Left lobe of liver (tissue), 2 donors: ENCODE data around the gene GREM2. TPM values are rescaled to one million over a fixed set of nuclear protein-coding genes. Genes with fewer than 3 reads are reported as not detected.
A peak's percentile ranks its signal among the peaks of the same experiment; 100 is the strongest.

Source experiments
- ATAC-seq: fragments of 200-7000 bp; cut with Tn5 transposase; one replicate; pipeline ENCODE4 v1.9.1; 2020; ENCODE audit warnings: mild to moderate bottlenecking, moderate library complexity
- DNase-seq: peaks from one replicate; pipeline ENCODE4 v3.0.0-alpha.2; 2020; ENCODE audit warnings: low spot score
- total RNA-seq: library from RNA; stranded (reverse); gene quantifications from one replicate; pipeline ENCODE4 v1.2.1, GENCODE V29; 2021
- donor health status: DM: no; HTN: no; CAD: no; lungs with moderate emphysema.
- donor health status: DM: no; HTN: yes; CAD: no.

The GREM2 gene
- total RNA-seq, 1 donor from 2014 or later = 20.1 TPM

- ATAC-seq (no peak), DNase-seq (no peak)
Observed at GRCh38 chr1:240567066-240567465, 44.9 kb downstream of the GREM2 start.

DNA sequence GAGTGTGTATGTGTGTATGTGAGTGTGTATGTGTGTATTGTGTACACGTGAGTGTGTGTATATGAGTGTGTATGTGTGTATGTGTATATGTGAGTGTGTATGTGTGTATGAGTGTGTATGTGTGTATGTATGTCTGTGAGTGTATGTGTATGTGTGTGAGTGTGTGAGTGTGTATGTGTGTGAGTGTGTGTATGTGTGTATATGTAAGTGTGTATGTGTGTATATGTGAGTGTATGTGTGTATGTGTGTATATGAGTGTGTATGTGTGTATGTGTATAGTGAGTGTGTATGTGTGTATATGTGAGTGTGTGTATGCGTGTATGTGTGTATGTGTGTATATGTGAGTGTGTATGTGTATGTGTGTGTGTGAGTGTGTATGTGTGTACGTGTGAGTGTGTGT lies 49.2 kb downstream of the GREM2 start:
- DNase-seq = no peak

GRCh38 chr1:240562111-240562590 lies 49.8 kb downstream of the GREM2 start:
- DNase-seq = peak; percentile 57
- peak; percentile 90 for ATAC-seq

More for the DNA sequence above, 49.2 kb downstream of the GREM2 start:
- no peak for ATAC-seq

DNA sequence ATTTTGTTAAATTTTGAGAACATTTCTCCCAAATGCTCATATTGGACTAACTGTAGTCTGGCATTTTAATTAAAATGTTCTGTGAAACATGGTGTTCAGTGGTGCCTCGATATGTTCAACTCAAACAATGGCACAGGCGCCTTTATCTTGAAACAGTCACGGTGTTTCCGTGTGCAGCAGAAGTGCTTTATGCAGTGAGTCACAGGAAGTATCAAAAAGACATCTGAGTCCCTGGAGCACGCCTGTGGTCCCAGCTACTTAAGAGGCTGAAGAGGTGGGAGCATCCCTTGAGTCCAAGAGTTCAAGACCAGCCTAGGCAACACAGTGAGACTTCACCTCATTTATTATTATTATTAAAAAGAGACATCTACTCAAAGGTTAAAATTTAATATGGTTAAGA lies 52.2 kb downstream of the GREM2 start:
- no peak for ATAC-seq
- DNase-seq = no peak

- ATAC-seq = no peak
Observed at GRCh38 chr1:240555524-240555923, 56.4 kb downstream of the GREM2 start.

DNA sequence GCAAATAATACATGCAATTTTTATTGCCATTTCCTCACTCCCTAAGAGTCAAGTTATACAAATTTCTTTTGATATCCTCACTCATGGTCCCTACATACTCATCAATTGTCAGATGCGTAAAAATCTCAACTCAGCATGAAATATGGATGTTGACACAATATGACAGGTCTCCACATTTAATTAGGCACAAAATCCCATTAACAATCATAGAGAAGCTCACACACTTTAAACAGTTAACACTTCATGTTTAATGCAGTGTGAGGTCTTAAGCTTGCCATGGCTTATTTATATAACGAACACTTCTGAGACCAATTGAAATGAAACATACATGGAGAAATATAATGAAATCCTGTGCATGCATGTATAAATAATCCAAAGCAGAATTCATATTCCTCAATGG lies 58.6 kb downstream of the GREM2 start:
- DNase-seq (no peak), ATAC-seq (no peak)

More at GRCh38 chr1:240555524-240555923, 56.4 kb downstream of the GREM2 start:
- no peak for DNase-seq

DNA sequence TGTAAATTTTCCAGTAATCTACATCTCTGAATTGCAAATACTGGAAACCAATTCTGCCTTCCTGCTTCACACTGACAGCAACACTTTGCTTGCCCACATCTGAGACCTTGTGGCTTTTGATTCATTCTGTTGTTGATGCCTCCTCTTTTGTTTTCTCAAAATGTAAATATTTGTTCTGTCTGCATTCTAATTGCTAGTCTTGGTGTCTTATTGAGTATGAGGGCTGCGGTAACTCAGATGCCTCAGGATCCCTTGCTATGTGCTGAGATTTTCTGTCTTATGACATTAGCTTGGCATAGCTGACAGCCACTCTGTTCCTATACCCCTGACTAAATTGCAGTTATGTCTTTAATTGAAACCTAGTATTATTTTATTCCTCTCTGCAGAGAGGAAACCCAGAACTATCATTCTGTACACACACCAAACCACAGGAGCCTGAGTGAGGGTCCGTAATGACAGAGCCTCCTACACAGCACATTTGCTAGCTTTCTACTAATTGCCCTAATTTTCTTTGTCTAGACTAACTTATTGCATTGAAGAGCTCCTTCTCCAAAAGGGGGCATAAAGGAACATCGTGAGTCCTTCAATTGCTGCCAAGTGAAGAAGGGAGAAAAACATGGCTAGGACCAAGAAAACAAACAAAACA lies 72.1 kb downstream of the GREM2 start:
- ATAC-seq = no peak
- DNase-seq = no peak

GRCh38 chr1:240538776-240539430 lies 73.1 kb downstream of the GREM2 start:
- DNase-seq (no peak), ATAC-seq (no peak)

DNA sequence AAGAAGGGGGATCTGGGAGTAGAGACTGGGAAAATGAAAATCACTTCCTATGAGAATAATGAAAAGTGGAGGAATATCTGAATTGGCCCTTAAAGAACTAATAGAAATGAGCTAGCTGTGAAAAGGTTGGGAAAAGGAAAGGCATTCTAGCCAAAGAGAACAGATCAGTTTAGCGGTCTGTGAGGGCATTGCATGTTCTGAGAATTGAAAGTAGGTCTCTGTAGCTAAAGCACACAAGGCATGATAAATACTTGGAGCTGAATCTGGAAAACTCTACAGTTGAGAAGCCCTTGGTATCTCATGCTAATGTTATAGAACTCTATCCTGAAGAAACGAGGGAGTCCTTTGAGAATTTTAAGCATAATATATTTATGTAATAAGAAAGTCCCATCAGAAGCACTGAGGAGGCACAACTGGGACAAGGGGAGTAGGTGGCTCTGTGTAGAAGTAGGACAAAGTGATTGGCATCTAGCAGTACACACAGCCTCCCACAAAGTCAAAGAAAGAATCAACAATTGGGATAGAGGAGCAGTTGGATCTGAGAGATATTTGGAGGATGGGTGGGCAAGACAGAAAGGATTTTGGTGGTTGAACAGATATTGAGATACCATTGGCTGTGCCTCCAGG lies 78.7 kb downstream of the GREM2 start:
- ATAC-seq = peak; percentile 70
- no peak for DNase-seq

DNA sequence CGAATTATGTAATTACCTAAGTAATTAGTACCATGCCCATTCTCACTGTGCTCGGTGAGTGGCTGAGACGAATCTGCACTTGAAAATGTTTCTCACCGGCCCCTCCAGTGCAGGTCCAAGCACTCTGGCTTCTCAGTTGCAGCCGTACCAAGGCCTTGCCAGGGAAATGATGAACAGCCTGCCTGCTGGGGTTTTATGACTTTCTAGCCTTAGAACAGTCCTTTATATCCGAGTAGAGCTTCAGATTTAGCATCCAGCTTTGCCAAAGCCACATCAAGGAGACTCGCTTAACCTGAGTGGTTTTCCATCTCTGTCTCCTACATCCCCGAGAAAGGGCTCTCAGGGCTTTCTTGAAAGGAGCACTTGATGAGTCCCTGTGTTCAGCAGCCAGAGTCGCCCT lies 83.4 kb downstream of the GREM2 start:
- DNase-seq = no peak
- ATAC-seq = no peak

DNA sequence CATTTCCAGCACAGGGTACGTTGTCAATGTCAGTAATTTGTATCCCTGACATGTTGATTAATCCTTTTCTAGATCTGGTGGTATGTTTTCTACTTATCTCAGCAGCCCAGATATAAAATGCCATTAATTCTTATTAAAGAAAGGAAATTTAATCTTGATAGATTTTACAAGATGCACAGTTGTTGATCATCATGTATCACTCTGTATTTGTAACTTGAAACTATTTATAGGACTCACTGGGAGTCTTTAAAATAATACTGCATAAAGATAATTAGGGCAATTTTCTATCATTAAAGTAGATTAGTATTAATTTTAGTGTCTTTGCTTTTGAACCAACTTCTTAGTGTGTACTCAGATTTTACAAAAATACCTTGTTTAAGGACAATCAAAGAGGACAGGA lies 84.9 kb downstream of the GREM2 start:
- ATAC-seq = no peak
- DNase-seq = no peak

GRCh38 chr1:240526312-240526711 lies 85.6 kb downstream of the GREM2 start:
- ATAC-seq (no peak), DNase-seq (no peak)

- ATAC-seq (no peak), DNase-seq (no peak)
Observed at GRCh38 chr1:240524356-240525069, 87.4 kb downstream of the GREM2 start.

- peak; percentile 94 for ATAC-seq
- peak; percentile 51 for DNase-seq
Observed at GRCh38 chr1:240522122-240522822, 89.7 kb downstream of the GREM2 start.

DNA sequence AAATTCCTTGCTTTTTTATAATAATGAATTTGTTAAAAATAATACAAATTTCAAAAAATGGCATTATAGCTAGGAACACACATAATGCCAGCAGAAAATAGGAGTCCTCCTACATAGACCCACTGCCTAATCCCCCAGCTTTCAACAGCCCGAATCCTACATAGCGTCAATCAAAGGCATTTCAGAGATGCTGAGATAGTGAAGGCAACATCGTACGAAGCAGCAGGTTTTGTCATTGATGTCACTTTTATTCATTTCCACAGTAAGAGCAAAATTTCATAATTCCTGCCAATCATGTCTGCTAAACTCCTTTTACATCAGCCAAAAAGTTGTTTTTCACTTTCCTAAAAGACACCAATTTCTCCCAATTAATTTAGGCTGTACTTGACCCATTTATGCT lies 94.1 kb downstream of the GREM2 start:
- ATAC-seq = no peak
- no peak for DNase-seq

DNA sequence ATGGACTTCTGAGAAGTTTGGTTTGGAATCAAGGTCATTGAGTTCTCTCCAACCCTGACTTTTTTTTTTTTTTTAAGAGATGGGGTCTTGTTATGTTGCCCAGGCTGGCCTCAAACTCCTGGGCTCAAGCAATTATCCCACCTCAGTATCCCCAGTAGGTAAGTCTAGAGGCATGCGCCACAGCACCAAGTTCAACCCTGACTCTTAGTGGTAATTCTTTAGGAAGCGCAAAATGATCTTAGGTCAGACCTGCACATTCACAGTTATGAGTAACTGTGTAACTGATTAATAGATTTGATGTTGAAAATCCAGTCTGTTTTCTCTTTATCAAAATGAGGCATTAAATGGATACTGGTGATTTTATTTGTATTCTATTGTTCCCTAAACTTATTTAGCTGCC lies 95.9 kb downstream of the GREM2 start:
- DNase-seq (no peak), ATAC-seq (no peak)

DNA sequence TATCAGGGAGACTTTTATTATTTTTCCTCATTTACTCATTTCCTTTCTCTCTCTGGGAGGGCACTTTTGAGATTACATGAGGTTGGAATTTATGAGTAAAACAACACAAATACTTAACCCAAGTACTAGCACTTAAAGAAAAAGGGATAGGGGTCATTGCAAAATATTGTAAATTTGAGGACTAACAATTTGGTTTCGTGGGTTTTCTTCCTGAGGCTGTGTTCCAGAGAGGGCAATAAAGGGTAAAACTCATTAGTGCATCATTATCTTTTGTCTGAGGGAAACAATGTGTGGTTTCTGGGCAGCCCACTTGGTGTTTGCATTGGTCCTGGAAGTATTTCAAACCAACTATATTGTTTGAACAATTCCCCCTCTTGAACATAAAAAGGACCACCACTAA lies 96.5 kb downstream of the GREM2 start:
- ATAC-seq (no peak), DNase-seq (no peak)

- DNase-seq = no peak
- ATAC-seq = no peak
Observed at GRCh38 chr1:240511789-240512188, 100.2 kb downstream of the GREM2 start.

- ATAC-seq = peak; percentile 23
- no peak for DNase-seq
Observed at GRCh38 chr1:240508950-240509349, 103.0 kb downstream of the GREM2 start.

- ATAC-seq (no peak), DNase-seq (no peak)
Observed at GRCh38 chr1:240508201-240508600, 103.8 kb downstream of the GREM2 start.

GRCh38 chr1:240506176-240506575 lies 105.8 kb downstream of the GREM2 start:
- no peak for DNase-seq
- ATAC-seq = no peak
